ENCODE measurements around the gene BANF1. TPM values are rescaled to one million over a fixed set of nuclear protein-coding genes. Genes with fewer than 3 reads are reported as not detected.

The BANF1 gene
- 51.8 and 60.2 TPM in 2 replicates for total RNA-seq

GRCh38 chr11:66001942-66002647 lies at the start of gene BANF1, which contains the start of gene EIF1AD:
Gene BANF1 (plus strand): TSS chr11:66002503. CDS start chr11:66003251, 748 bp downstream.
Gene EIF1AD (minus strand): TSS chr11:66002157. CDS start chr11:66000389, 1,768 bp downstream.

DNA sequence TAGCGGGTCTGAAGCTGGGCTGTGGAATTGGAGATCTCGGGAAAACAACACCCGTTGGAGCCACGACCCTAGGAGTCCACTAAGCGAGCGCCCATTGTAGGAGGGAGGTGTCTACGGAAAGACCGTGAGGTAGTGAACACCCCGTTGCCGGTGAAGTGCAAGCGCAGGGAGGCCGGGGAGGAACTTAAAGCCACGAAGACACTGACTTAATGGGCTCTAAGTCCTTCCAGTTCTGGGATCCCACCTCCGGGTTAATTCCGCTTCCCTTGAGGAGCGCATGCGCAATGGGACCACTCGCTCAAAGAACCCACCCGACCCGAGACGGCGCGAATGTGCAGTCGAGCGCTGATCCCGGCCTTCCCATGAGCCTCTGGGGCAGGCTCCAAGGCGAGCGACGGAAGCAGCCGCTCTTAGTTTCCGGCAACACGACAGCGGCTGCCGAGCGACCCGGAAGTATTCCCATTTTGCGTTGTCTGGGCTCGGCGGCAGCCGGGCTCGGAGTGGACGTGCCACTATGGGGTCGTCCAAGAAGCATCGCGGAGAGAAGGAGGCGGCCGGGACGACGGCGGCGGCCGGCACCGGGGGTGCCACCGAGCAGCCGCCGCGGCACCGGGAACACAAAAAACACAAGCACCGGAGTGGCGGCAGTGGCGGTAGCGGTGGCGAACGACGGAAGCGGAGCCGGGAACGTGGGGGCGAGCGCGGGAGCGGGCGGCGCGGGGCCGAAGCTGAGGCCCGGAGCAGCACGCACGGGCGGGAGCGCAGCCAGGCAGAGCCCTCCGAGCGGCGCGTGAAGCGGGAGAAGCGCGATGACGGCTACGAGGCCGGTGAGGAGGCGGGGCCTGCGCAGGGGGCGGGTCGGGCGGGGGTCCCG lies 40.8 kb upstream of the BANF1 start, which contains the start of gene SART1:
Gene SART1, plus strand, starts transcription at position 468 of the 874 bp plus-strand sequence. Its CDS starts 47 bp downstream, at position 515.

DNA sequence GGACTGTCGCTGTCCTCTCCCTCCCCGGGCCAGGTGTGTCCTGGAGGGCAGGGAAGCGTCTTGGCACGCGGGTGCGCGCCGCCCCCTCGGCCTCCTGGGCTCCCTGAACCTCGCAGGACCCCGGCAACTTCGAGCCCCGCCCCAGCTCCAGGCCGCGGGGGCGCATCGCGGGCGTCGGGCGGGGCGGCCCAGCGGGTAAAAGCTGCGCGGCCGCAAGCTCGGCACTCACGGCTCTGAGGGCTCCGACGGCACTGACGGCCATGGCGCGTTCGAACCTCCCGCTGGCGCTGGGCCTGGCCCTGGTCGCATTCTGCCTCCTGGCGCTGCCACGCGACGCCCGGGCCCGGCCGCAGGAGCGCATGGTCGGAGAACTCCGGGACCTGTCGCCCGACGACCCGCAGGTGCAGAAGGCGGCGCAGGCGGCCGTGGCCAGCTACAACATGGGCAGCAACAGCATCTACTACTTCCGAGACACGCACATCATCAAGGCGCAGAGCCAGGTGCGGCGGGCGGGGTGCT lies 9.5 kb downstream of the BANF1 start, which contains the start of gene CST6:
Gene CST6, plus strand, starts transcription at position 224 of the 519 bp plus-strand sequence. Its CDS starts 37 bp downstream, at position 261.

GRCh38 chr11:66026017-66026529 lies 23.8 kb downstream of the BANF1 start, which contains the start of gene CATSPER1:
Gene CATSPER1 (minus strand): TSS chr11:66026479. CDS start chr11:66026379, 100 bp downstream.

DNA sequence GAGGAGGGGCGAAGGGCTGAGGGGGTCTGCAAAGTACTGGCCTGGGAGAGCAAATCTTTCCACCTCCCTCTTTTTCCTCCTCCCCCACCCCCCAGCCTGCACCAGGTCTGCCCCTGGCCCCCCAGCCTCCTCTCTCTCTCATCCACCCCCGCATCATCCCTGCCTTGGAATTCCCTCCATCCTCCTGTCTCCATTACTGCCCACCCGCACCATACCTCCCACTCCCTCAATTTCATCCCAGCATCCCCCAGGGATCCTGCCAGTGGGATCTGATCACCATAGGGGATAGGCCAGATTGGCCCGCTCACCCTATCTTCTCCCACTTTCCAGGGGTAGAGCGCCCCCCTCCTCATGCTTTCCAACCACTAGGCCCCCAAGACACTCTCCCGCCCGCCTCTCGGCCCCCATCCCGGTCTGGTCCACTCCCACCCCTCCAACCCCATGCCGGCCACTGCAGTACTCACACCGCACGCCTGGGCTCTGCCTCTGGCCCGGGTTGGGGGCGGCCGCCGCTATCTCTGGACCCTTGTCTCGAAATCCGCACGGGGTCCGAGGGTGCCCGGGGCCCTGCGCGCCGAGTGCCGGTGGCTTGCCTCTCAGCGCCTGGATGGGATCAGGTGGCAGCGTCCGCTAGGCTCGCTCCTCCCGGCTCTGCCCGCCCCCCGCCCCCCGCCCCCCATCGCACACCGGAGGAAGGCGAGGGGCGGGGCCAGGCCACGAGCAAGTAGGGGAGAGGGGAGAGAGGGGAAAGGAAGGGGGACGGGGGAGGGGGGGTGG lies 46.4 kb downstream of the BANF1 start, which contains the start of gene GAL3ST3:
Gene GAL3ST3, minus strand, starts transcription at position 615 of the 777 bp plus-strand sequence. CDS start 3,746 bp downstream, outside the sequence.

GRCh38 chr11:66051766-66052663 lies 49.7 kb downstream of the BANF1 start, which contains the start of gene SF3B2:
Gene SF3B2 (plus strand): TSS chr11:66052364. CDS start chr11:66052385, 21 bp downstream.

Other genes starting within 250 kb of the BANF1 start
- 12.8 and 17.4 TPM in 2 replicates for gene AP5B1, start 221.5 kb upstream of the BANF1 start, total RNA-seq
- gene OVOL1, start 215.4 kb upstream of the BANF1 start, total RNA-seq = not detected in 2 replicates
- 0.13 and 0.86 TPM in 2 replicates for gene SNX32, start 168.5 kb upstream of the BANF1 start, total RNA-seq
- 1,176 and 1,575 TPM in 2 replicates for gene CFL1, start 144.3 kb upstream of the BANF1 start, total RNA-seq
- gene MUS81, start 142.1 kb upstream of the BANF1 start, total RNA-seq = 46.9 and 49.3 TPM in 2 replicates
- 18.9 and 22.0 TPM in 2 replicates for gene EFEMP2, start 129.7 kb upstream of the BANF1 start, total RNA-seq
- not detected in 2 replicates for gene CTSW, start 122.7 kb upstream of the BANF1 start, total RNA-seq
- gene FIBP, start 114.0 kb upstream of the BANF1 start, total RNA-seq = 94.0 and 128 TPM in 2 replicates
- 78.2 and 108 TPM in 2 replicates for gene CCDC85B, start 111.8 kb upstream of the BANF1 start, total RNA-seq
- gene FOSL1, start 102.1 kb upstream of the BANF1 start, total RNA-seq = 41.6 and 48.9 TPM in 2 replicates
- gene C11orf68, start 83.4 kb upstream of the BANF1 start, total RNA-seq = 14.4 and 17.0 TPM in 2 replicates
- gene DRAP1, start 83.1 kb upstream of the BANF1 start, total RNA-seq = 74.0 and 108 TPM in 2 replicates
- gene TSGA10IP, start 57.0 kb upstream of the BANF1 start, total RNA-seq = not detected in 2 replicates
- 30.9 and 35.9 TPM in 2 replicates for gene SART1, start 40.8 kb upstream of the BANF1 start, total RNA-seq
- gene EIF1AD, start 346 bp upstream of the BANF1 start, total RNA-seq = 32.0 and 33.5 TPM in 2 replicates
- gene CST6, start 9.5 kb downstream of the BANF1 start, total RNA-seq = 0.22 and 0.53 TPM in 2 replicates
- gene CATSPER1, start 24.0 kb downstream of the BANF1 start, total RNA-seq = not detected in 2 replicates
- gene GAL3ST3, start 46.7 kb downstream of the BANF1 start, total RNA-seq = 0.36 TPM in 1 of 2 replicates, not detected in the other
- gene SF3B2, start 49.9 kb downstream of the BANF1 start, total RNA-seq = 175 and 176 TPM in 2 replicates
- 28.9 and 35.1 TPM in 2 replicates for gene PACS1, start 67.8 kb downstream of the BANF1 start, total RNA-seq

Measured in thoracic aorta endothelial cell (primary cell).